ENCODE data around the gene RAB3GAP2. TPM values are rescaled to one million over a fixed set of nuclear protein-coding genes. Genes with fewer than 3 reads are reported as not detected.

Gene RAB3GAP2
- total RNA-seq, 3 donors from 2014 or later (not counting 1 experiment from before 2014, with no cell fraction given), result 47.3 to 52.7 (median 51.5) TPM

DNA sequence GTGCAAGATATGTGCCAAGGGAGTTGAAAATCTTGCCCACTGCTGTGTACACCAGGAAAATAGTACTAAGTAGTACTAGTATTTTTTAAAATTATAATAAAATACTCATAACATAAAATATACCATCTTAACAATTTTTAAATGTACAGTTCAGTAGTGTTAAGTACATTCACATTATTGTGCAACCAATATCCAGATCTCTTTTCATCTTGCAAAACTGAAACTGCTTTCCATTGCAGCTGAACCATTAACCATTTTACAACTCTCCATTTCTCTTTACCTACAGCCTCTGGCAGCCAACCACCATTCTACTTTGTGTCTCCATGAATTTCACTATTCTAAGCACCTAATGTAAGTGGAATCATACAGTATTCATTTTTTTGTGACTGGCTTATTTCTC, 19.3 kb upstream of the RAB3GAP2 start:
- H3K27ac ChIP-seq (ENCODE audit: low read length), result no peak overlapping the region
- TF ChIP-seq, protein P1, sequence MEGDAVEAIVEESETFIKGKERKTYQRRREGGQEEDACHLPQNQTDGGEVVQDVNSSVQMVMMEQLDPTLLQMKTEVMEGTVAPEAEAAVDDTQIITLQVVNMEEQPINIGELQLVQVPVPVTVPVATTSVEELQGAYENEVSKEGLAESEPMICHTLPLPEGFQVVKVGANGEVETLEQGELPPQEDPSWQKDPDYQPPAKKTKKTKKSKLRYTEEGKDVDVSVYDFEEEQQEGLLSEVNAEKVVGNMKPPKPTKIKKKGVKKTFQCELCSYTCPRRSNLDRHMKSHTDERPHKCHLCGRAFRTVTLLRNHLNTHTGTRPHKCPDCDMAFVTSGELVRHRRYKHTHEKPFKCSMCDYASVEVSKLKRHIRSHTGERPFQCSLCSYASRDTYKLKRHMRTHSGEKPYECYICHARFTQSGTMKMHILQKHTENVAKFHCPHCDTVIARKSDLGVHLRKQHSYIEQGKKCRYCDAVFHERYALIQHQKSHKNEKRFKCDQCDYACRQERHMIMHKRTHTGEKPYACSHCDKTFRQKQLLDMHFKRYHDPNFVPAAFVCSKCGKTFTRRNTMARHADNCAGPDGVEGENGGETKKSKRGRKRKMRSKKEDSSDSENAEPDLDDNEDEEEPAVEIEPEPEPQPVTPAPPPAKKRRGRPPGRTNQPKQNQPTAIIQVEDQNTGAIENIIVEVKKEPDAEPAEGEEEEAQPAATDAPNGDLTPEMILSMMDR (IDR thresholded peaks at IDR 0.05), result no peak
- H3K9me3 ChIP-seq (ENCODE audit: control insufficient read depth, insufficient read depth, low read length), result no peaks in the 10 kb centered on the region
- no peaks in the 10 kb centered on the region for H3K4me1 ChIP-seq (ENCODE audit: control insufficient read depth, insufficient read depth, low read length)
- no peak for DNase-seq
- peaks cover 5% of the 10 kb centered on the region for H3K27me3 ChIP-seq (ENCODE audit: control insufficient read depth, insufficient read depth, low read length)
- H3K4me3 ChIP-seq (ENCODE audit: low read length), result no peak overlapping the region
- no peaks in the 10 kb centered on the region for H3K36me3 Mint-ChIP-seq
- no peaks in the 10 kb centered on the region for H3K36me3 ChIP-seq (ENCODE audit: control insufficient read depth, insufficient read depth, low read length)
- no peak for ATAC-seq
- intact Hi-C loops (cut with micrococcal nuclease), result no loop called here
- H3K4me1 Mint-ChIP-seq, result no peaks in the 10 kb centered on the region
- H3K4me3 Mint-ChIP-seq, result no peak overlapping the region
- no peak overlapping the region for H3K27ac Mint-ChIP-seq
- peaks cover 46 to 59% of the 10 kb centered on the region in 2 donors for H3K27me3 Mint-ChIP-seq (ENCODE audit: low read depth in 2 of 2)
- H3K9me3 Mint-ChIP-seq, result no peaks in the 10 kb centered on the region

GRCh38 chr1:220290140-220290761, 18.0 kb upstream of the RAB3GAP2 start:
- Mint-ChIP-seq H3K36me3 (no peaks in the 10 kb centered on the region), H3K4me3 (no peak overlapping the region), H3K27ac (no peak overlapping the region), H3K9me3 (no peaks in the 10 kb centered on the region), H3K4me1 (no peaks in the 10 kb centered on the region), H3K27me3 (ENCODE audit: low read depth in 2 of 2) (peaks cover 40 to 50% of the 10 kb centered on the region in 2 donors)
- TF ChIP-seq, protein P1 (IDR thresholded peaks at IDR 0.05), result no peak
- no CpG with 5 or more reads among the region's 4 CpGs for WGBS (ENCODE audit: insufficient coverage)
- H3K27ac ChIP-seq (ENCODE audit: low read length), result no peak overlapping the region
- no peaks in the 10 kb centered on the region for H3K36me3 ChIP-seq (ENCODE audit: control insufficient read depth, insufficient read depth, low read length)
- no peaks in the 10 kb centered on the region for H3K4me1 ChIP-seq (ENCODE audit: control insufficient read depth, insufficient read depth, low read length)
- H3K27me3 ChIP-seq (ENCODE audit: control insufficient read depth, insufficient read depth, low read length), result peaks cover 5% of the 10 kb centered on the region
- intact Hi-C loops (cut with micrococcal nuclease), result no loop called here
- no peaks in the 10 kb centered on the region for H3K9me3 ChIP-seq (ENCODE audit: control insufficient read depth, insufficient read depth, low read length)
- ATAC-seq, result no peak
- no peak for DNase-seq
- H3K4me3 ChIP-seq (ENCODE audit: low read length), result no peak overlapping the region

- no peak overlapping the region for H3K4me3 Mint-ChIP-seq
- Histone ChIP-seq H3K27ac (ENCODE audit: low read length) (no peak overlapping the region), H3K9me3 (ENCODE audit: control insufficient read depth, insufficient read depth, low read length) (no peaks in the 10 kb centered on the region), H3K27me3 (ENCODE audit: control insufficient read depth, insufficient read depth, low read length) (peaks cover 5% of the 10 kb centered on the region), H3K4me1 (ENCODE audit: control insufficient read depth, insufficient read depth, low read length) (no peaks in the 10 kb centered on the region), H3K4me3 (ENCODE audit: low read length) (no peak overlapping the region), H3K36me3 (ENCODE audit: control insufficient read depth, insufficient read depth, low read length) (no peaks in the 10 kb centered on the region)
- H3K27me3 Mint-ChIP-seq (ENCODE audit: low read depth in 2 of 2), result peaks cover 28 to 35% of the 10 kb centered on the region in 2 donors
- intact Hi-C loops (cut with micrococcal nuclease), result no loop called here
- H3K9me3 Mint-ChIP-seq, result no peaks in the 10 kb centered on the region
- TF ChIP-seq, protein P1 (IDR thresholded peaks at IDR 0.05), result no peak
- no peaks in the 10 kb centered on the region for H3K4me1 Mint-ChIP-seq
- ATAC-seq (no peak), DNase-seq (no peak)
- no peaks in the 10 kb centered on the region for H3K36me3 Mint-ChIP-seq
- 87% methylated on average over 8 of the region's 8 CpGs for WGBS (ENCODE audit: insufficient coverage)
- no peak overlapping the region for H3K27ac Mint-ChIP-seq
Measured at GRCh38 chr1:220287129-220287528, 14.9 kb upstream of the RAB3GAP2 start.

GRCh38 chr1:220283625-220284024, 11.4 kb upstream of the RAB3GAP2 start:
- no peak for DNase-seq
- no peaks in the 10 kb centered on the region for H3K9me3 ChIP-seq (ENCODE audit: control insufficient read depth, insufficient read depth, low read length)
- no peaks in the 10 kb centered on the region for H3K36me3 Mint-ChIP-seq
- intact Hi-C loops (cut with micrococcal nuclease), result no loop called here
- no peak overlapping the region for H3K4me3 Mint-ChIP-seq
- ATAC-seq, result no peak
- H3K4me3 ChIP-seq (ENCODE audit: low read length), result no peak overlapping the region
- no peak overlapping the region for H3K27ac Mint-ChIP-seq
- H3K27me3 ChIP-seq (ENCODE audit: control insufficient read depth, insufficient read depth, low read length), result peaks cover 14% of the 10 kb centered on the region
- WGBS (ENCODE audit: insufficient coverage), result 100% methylated on average over 1 of the region's 1 CpG
- H3K36me3 ChIP-seq (ENCODE audit: control insufficient read depth, insufficient read depth, low read length), result no peaks in the 10 kb centered on the region
- no peaks in the 10 kb centered on the region for H3K4me1 ChIP-seq (ENCODE audit: control insufficient read depth, insufficient read depth, low read length)
- TF ChIP-seq, protein P1 (IDR thresholded peaks at IDR 0.05), result no peak
- H3K4me1 Mint-ChIP-seq, result no peaks in the 10 kb centered on the region
- no peaks in the 10 kb centered on the region for H3K9me3 Mint-ChIP-seq
- peaks cover 8 to 11% of the 10 kb centered on the region in 2 donors for H3K27me3 Mint-ChIP-seq (ENCODE audit: low read depth in 2 of 2)
- no peak overlapping the region for H3K27ac ChIP-seq (ENCODE audit: low read length)
